ENCODE measurements around the gene FRMD4A.

Gene FRMD4A

GRCh38 chr10:14293526-14293925, 37.2 kb downstream of the FRMD4A start:
- Mint-ChIP-seq H3K4me3 (no peak overlapping the region), H3K27ac (no peak overlapping the region), H3K36me3 (ENCODE audit: low read depth) (no peaks in the 10 kb centered on the region), H3K4me1 (ENCODE audit: low read depth) (no peaks in the 10 kb centered on the region), H3K9me3 (peaks cover 17% of the 10 kb centered on the region), H3K27me3 (ENCODE audit: low read depth) (peaks cover 2% of the 10 kb centered on the region)

GRCh38 chr10:14291296-14291695, 39.4 kb downstream of the FRMD4A start:
- no peaks in the 10 kb centered on the region for H3K36me3 Mint-ChIP-seq (ENCODE audit: low read depth)
- H3K27ac Mint-ChIP-seq = no peak overlapping the region
- no peaks in the 10 kb centered on the region for H3K4me1 Mint-ChIP-seq (ENCODE audit: low read depth)
- peaks cover 17% of the 10 kb centered on the region for H3K9me3 Mint-ChIP-seq
- H3K27me3 Mint-ChIP-seq (ENCODE audit: low read depth) = no peaks in the 10 kb centered on the region
- no peak overlapping the region for H3K4me3 Mint-ChIP-seq

DNA sequence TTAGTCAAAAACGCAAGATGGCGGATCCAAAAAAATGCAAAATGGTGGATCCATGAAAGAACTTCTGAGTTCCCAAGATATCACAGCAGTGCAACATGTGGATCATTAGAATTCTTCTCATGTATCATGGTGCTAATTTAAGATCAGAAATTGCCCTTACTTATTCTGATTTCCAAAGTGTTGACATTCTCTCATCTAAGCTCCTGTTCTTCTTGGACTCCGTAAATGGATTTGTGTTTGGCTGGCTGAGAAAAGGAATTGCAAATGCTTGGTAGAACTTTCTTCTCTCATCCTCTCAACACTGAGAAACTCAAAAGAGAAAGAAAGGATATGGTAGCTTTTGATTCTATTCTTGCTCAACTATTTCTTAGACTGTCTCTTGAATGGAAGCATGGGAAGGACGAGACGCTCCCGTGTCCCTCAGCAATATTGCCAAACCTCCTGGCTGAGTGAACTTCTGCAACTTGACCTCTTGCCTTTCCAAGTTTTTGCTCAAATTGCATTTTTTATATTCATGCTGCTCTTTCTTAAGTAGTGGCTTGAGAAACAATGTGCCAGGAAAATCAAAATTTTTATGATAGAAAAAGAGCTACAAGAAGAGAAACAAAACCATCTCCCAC, 44.7 kb downstream of the FRMD4A start:
- H3K9me3 Mint-ChIP-seq = peaks cover 16% of the 10 kb centered on the region
- no peak overlapping the region for H3K27ac Mint-ChIP-seq
- H3K27me3 Mint-ChIP-seq (ENCODE audit: low read depth) = peaks cover 4% of the 10 kb centered on the region
- H3K4me1 Mint-ChIP-seq (ENCODE audit: low read depth) = no peaks in the 10 kb centered on the region
- H3K4me3 Mint-ChIP-seq = no peak overlapping the region
- H3K36me3 Mint-ChIP-seq (ENCODE audit: low read depth) = no peaks in the 10 kb centered on the region

- no peak overlapping the region for H3K4me3 Mint-ChIP-seq
- no peaks in the 10 kb centered on the region for H3K4me1 Mint-ChIP-seq (ENCODE audit: low read depth)
- peaks cover 5% of the 10 kb centered on the region for H3K9me3 Mint-ChIP-seq
- H3K36me3 Mint-ChIP-seq (ENCODE audit: low read depth) = no peaks in the 10 kb centered on the region
- peaks cover 4% of the 10 kb centered on the region for H3K27me3 Mint-ChIP-seq (ENCODE audit: low read depth)
- no peak overlapping the region for H3K27ac Mint-ChIP-seq
Measured at GRCh38 chr10:14282276-14282675, 48.4 kb downstream of the FRMD4A start.

DNA sequence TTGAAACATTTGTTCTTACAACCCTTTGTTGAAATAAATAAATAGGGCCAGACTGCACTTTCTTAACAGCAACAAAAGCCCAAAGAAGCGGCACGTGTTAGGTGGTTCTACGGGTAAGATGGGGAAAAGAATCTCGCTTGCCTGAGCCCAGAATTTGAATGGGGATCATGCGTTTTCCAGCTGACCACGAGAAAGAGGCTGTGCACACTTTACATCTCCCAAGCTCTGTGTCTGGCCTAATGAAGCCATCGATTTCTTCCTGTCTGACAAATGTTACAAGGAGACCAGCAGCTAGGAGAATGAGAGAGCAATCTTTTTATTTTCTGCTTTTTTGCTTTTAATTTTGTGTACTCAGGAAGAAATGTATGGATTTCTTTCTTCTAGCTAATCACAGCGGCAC, 52.2 kb downstream of the FRMD4A start:
- no peaks in the 10 kb centered on the region for H3K9me3 Mint-ChIP-seq
- no peak overlapping the region for H3K27ac Mint-ChIP-seq
- no peaks in the 10 kb centered on the region for H3K4me1 Mint-ChIP-seq (ENCODE audit: low read depth)
- no peaks in the 10 kb centered on the region for H3K36me3 Mint-ChIP-seq (ENCODE audit: low read depth)
- H3K27me3 Mint-ChIP-seq (ENCODE audit: low read depth) = no peaks in the 10 kb centered on the region
- H3K4me3 Mint-ChIP-seq = no peak overlapping the region

- Mint-ChIP-seq H3K36me3 (ENCODE audit: low read depth) (no peaks in the 10 kb centered on the region), H3K9me3 (no peaks in the 10 kb centered on the region), H3K4me3 (no peak overlapping the region), H3K27me3 (ENCODE audit: low read depth) (no peaks in the 10 kb centered on the region), H3K27ac (no peak overlapping the region), H3K4me1 (ENCODE audit: low read depth) (no peaks in the 10 kb centered on the region)
Measured at GRCh38 chr10:14276210-14276609, 54.5 kb downstream of the FRMD4A start.

DNA sequence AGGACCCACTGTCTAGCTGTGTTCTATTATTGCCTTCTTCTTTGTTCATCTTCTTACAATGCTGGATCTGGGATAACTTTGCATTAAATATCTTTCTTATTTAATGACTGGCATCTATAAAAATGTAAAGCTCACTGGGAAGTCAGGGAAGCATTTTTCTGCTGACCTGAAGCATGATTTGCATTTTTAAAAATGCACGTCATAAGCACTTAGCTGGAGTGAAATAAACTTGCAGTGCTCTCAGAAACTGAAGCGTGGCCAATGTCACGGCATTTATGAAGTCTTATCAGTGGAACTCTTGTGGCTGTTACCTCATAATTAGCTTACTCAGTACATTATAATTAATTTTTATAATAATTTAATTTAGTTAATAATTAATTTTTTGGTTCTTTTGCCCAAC, 59.1 kb downstream of the FRMD4A start:
- no peak overlapping the region for H3K4me3 Mint-ChIP-seq
- H3K27me3 Mint-ChIP-seq (ENCODE audit: low read depth) = peaks cover 4% of the 10 kb centered on the region
- no peaks in the 10 kb centered on the region for H3K4me1 Mint-ChIP-seq (ENCODE audit: low read depth)
- H3K9me3 Mint-ChIP-seq = no peaks in the 10 kb centered on the region
- no peaks in the 10 kb centered on the region for H3K36me3 Mint-ChIP-seq (ENCODE audit: low read depth)
- no peak overlapping the region for H3K27ac Mint-ChIP-seq

- no peaks in the 10 kb centered on the region for H3K4me1 Mint-ChIP-seq (ENCODE audit: low read depth)
- H3K36me3 Mint-ChIP-seq (ENCODE audit: low read depth) = no peaks in the 10 kb centered on the region
- peaks cover 4% of the 10 kb centered on the region for H3K27me3 Mint-ChIP-seq (ENCODE audit: low read depth)
- H3K27ac Mint-ChIP-seq = no peak overlapping the region
- no peak overlapping the region for H3K4me3 Mint-ChIP-seq
- no peaks in the 10 kb centered on the region for H3K9me3 Mint-ChIP-seq
Measured at GRCh38 chr10:14270370-14270769, 60.4 kb downstream of the FRMD4A start.

- H3K36me3 Mint-ChIP-seq (ENCODE audit: low read depth) = no peaks in the 10 kb centered on the region
- H3K27me3 Mint-ChIP-seq (ENCODE audit: low read depth) = peaks cover 9% of the 10 kb centered on the region
- no peaks in the 10 kb centered on the region for H3K9me3 Mint-ChIP-seq
- H3K27ac Mint-ChIP-seq = no peak overlapping the region
- no peak overlapping the region for H3K4me3 Mint-ChIP-seq
- no peaks in the 10 kb centered on the region for H3K4me1 Mint-ChIP-seq (ENCODE audit: low read depth)
Measured at GRCh38 chr10:14265709-14266108, 65.0 kb downstream of the FRMD4A start.

DNA sequence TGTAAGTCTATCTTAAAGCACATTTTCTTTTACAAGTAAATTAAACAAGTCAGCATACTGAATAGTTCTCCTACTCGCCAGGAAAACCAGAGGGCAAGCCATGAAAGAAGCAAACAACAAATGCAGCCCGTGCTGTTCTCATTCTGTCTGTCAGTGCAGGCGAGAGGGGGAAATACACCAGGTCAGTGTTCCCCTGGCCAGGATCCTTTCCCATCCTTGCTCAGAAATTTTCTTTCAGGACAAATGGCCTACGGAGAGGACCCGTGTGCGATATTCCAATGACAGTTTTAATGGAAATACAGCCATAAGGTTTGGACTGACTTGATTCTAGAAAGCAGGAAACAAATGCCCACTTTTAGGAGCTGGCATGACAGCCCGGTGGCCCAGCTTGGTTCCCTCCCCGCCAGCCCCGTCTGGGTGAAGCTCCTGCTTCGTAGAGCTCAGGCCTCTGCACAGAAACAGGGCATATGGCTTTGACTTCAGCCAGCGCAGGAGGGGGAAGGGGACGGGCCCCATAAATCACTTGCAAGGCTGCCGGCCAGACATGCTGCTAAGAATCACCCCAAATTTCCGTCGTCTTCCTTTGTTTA, 67.8 kb downstream of the FRMD4A start:
- Mint-ChIP-seq H3K4me3 (no peak overlapping the region), H3K27me3 (ENCODE audit: low read depth) (peaks cover 9% of the 10 kb centered on the region), H3K27ac (no peak overlapping the region), H3K9me3 (no peaks in the 10 kb centered on the region), H3K36me3 (ENCODE audit: low read depth) (no peaks in the 10 kb centered on the region), H3K4me1 (ENCODE audit: low read depth) (no peaks in the 10 kb centered on the region)

- no peaks in the 10 kb centered on the region for H3K36me3 Mint-ChIP-seq (ENCODE audit: low read depth)
- no peaks in the 10 kb centered on the region for H3K4me1 Mint-ChIP-seq (ENCODE audit: low read depth)
- H3K27ac Mint-ChIP-seq = no peak overlapping the region
- no peak overlapping the region for H3K4me3 Mint-ChIP-seq
- no peaks in the 10 kb centered on the region for H3K9me3 Mint-ChIP-seq
- H3K27me3 Mint-ChIP-seq (ENCODE audit: low read depth) = peaks cover 13% of the 10 kb centered on the region
Measured at GRCh38 chr10:14261336-14261735, 69.4 kb downstream of the FRMD4A start.

- H3K27ac Mint-ChIP-seq = no peak overlapping the region
- no peaks in the 10 kb centered on the region for H3K4me1 Mint-ChIP-seq (ENCODE audit: low read depth)
- no peak overlapping the region for H3K4me3 Mint-ChIP-seq
- peaks cover 13% of the 10 kb centered on the region for H3K27me3 Mint-ChIP-seq (ENCODE audit: low read depth)
- no peaks in the 10 kb centered on the region for H3K9me3 Mint-ChIP-seq
- H3K36me3 Mint-ChIP-seq (ENCODE audit: low read depth) = no peaks in the 10 kb centered on the region
Measured at GRCh38 chr10:14259696-14260566, 70.8 kb downstream of the FRMD4A start.

- H3K4me3 Mint-ChIP-seq = no peak overlapping the region
- peaks cover 14% of the 10 kb centered on the region for H3K27me3 Mint-ChIP-seq (ENCODE audit: low read depth)
- no peaks in the 10 kb centered on the region for H3K36me3 Mint-ChIP-seq (ENCODE audit: low read depth)
- H3K4me1 Mint-ChIP-seq (ENCODE audit: low read depth) = no peaks in the 10 kb centered on the region
- no peak overlapping the region for H3K27ac Mint-ChIP-seq
- H3K9me3 Mint-ChIP-seq = no peaks in the 10 kb centered on the region
Measured at GRCh38 chr10:14254368-14254767, 76.4 kb downstream of the FRMD4A start.

GRCh38 chr10:14253711-14254110, 77.0 kb downstream of the FRMD4A start:
- H3K4me1 Mint-ChIP-seq (ENCODE audit: low read depth) = no peaks in the 10 kb centered on the region
- peaks cover 14% of the 10 kb centered on the region for H3K27me3 Mint-ChIP-seq (ENCODE audit: low read depth)
- H3K27ac Mint-ChIP-seq = no peak overlapping the region
- H3K4me3 Mint-ChIP-seq = no peak overlapping the region
- no peaks in the 10 kb centered on the region for H3K36me3 Mint-ChIP-seq (ENCODE audit: low read depth)
- H3K9me3 Mint-ChIP-seq = no peaks in the 10 kb centered on the region

- no peak overlapping the region for H3K4me3 Mint-ChIP-seq
- H3K27ac Mint-ChIP-seq = no peak overlapping the region
- H3K4me1 Mint-ChIP-seq (ENCODE audit: low read depth) = no peaks in the 10 kb centered on the region
- H3K27me3 Mint-ChIP-seq (ENCODE audit: low read depth) = peaks cover 14% of the 10 kb centered on the region
- H3K36me3 Mint-ChIP-seq (ENCODE audit: low read depth) = no peaks in the 10 kb centered on the region
- no peaks in the 10 kb centered on the region for H3K9me3 Mint-ChIP-seq
Measured at GRCh38 chr10:14253079-14253478, 77.6 kb downstream of the FRMD4A start.

Measured in T-helper 1 cell treated with Interleukin-12 subunit alpha and Interleukin-12 subunit beta and Interleukin-4 antibody, amounts not matched to agents 30 μg/mL and 1 μg/mL, for 36 hours (primary cell).